ENCODE measurements around the gene PDGFRA. TPM values are rescaled to one million over a fixed set of nuclear protein-coding genes. Genes with fewer than 3 reads are reported as not detected.
A peak's percentile ranks its signal among the peaks of the same experiment; 100 is the strongest.

PDGFRA gene
- total and polyA plus RNA-seq, 4 donors, result 14.5 to 297 (median 138) TPM

GRCh38 chr4:54199919-54200318 is 29.2 kb upstream of the PDGFRA start:
- Histone ChIP-seq H3K27me3 (ENCODE audit: control insufficient read depth in 1 of 2, insufficient read depth in 2 of 2, low read length in 1 of 2) (peaks cover 0 to 1% of the 10 kb centered on the region in 2 donors), H3K27ac (ENCODE audit: low read depth in 1 of 2, low read length in 2 of 2) (no peak overlapping the region), H3K4me1 (ENCODE audit: control insufficient read depth in 1 of 2, insufficient read depth in 2 of 2, low read length in 2 of 2) (no peaks in the 10 kb centered on the region), H3K4me3 (ENCODE audit: low read length in 2 of 2) (no peak overlapping the region), H3K36me3 (ENCODE audit: control insufficient read depth in 1 of 2, insufficient read depth in 2 of 2, low read length in 1 of 2) (no peaks in the 10 kb centered on the region), H3K9me3 (ENCODE audit: control insufficient read depth, low read length) (no peaks in the 10 kb centered on the region)
- 96 to 97% methylated on average over 5 of the region's 5 CpGs for WGBS, 2 donors
- DNase-seq, result no peak
- intact Hi-C loops (cut with DNase I), result no loop called here
- no peak for ATAC-seq (ENCODE audit: low FRiP score)

DNA sequence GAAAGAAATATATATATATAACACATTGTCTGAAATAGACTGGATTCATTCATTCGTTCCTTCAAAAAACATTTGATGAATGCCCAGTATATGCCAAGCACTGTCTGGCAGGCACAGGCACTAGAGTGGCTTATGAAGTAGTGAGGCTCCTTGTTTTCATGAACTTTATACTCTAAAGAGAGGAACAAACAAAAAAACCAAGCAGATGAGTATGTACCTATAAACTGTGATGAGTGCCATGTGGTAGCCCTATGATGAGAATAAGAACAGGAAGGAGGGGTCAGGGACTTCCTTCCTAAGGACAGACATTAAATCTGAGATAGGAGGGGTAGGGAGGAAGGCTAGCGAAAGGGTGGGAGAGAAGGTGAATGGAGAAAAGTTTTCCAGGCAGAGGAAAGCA is 19.5 kb upstream of the PDGFRA start:
- Histone ChIP-seq H3K36me3 (ENCODE audit: control insufficient read depth in 1 of 2, insufficient read depth in 2 of 2, low read length in 1 of 2) (no peaks in the 10 kb centered on the region), H3K9me3 (ENCODE audit: control insufficient read depth, low read length) (no peaks in the 10 kb centered on the region), H3K4me1 (ENCODE audit: control insufficient read depth in 1 of 2, insufficient read depth in 2 of 2, low read length in 2 of 2) (no peaks in the 10 kb centered on the region), H3K27ac (ENCODE audit: low read depth in 1 of 2, low read length in 2 of 2) (no peak overlapping the region), H3K27me3 (ENCODE audit: control insufficient read depth in 1 of 2, insufficient read depth in 2 of 2, low read length in 1 of 2) (no peaks in the 10 kb centered on the region), H3K4me3 (ENCODE audit: low read length in 2 of 2) (no peak overlapping the region)
- 79 to 82% methylated on average over 2 of the region's 2 CpGs for WGBS, 2 donors
- ATAC-seq (ENCODE audit: low FRiP score) (no peak), DNase-seq (no peak)
- intact Hi-C loops (cut with DNase I), result no loop called here

- intact Hi-C loops (cut with DNase I), result no loop called here
- no peaks in the 10 kb centered on the region for H3K4me1 ChIP-seq (ENCODE audit: control insufficient read depth in 1 of 2, insufficient read depth in 2 of 2, low read length in 2 of 2)
- H3K4me3 ChIP-seq (ENCODE audit: low read length in 2 of 2), result no peak overlapping the region
- DNase-seq (no peak), ATAC-seq (ENCODE audit: low FRiP score) (no peak)
- no peaks in the 10 kb centered on the region for H3K36me3 ChIP-seq (ENCODE audit: control insufficient read depth in 1 of 2, insufficient read depth in 2 of 2, low read length in 1 of 2)
- 38 to 43% methylated on average over 3 of the region's 3 CpGs for WGBS, 2 donors
- no peaks in the 10 kb centered on the region for H3K27me3 ChIP-seq (ENCODE audit: control insufficient read depth in 1 of 2, insufficient read depth in 2 of 2, low read length in 1 of 2)
- H3K9me3 ChIP-seq (ENCODE audit: control insufficient read depth, low read length), result no peaks in the 10 kb centered on the region
- no peak overlapping the region for H3K27ac ChIP-seq (ENCODE audit: low read depth in 1 of 2, low read length in 2 of 2)
Observed at GRCh38 chr4:54213001-54213400, 16.1 kb upstream of the PDGFRA start.

GRCh38 chr4:54213761-54214160 is 15.3 kb upstream of the PDGFRA start:
- H3K9me3 ChIP-seq (ENCODE audit: control insufficient read depth, low read length), result no peaks in the 10 kb centered on the region
- ATAC-seq (ENCODE audit: low FRiP score) (no peak), DNase-seq (no peak)
- H3K4me3 ChIP-seq (ENCODE audit: low read length in 2 of 2), result no peak overlapping the region
- no peaks in the 10 kb centered on the region for H3K27me3 ChIP-seq (ENCODE audit: control insufficient read depth in 1 of 2, insufficient read depth in 2 of 2, low read length in 1 of 2)
- intact Hi-C loops (cut with DNase I), result no loop called here
- no peaks in the 10 kb centered on the region for H3K4me1 ChIP-seq (ENCODE audit: control insufficient read depth in 1 of 2, insufficient read depth in 2 of 2, low read length in 2 of 2)
- no peaks in the 10 kb centered on the region for H3K36me3 ChIP-seq (ENCODE audit: control insufficient read depth in 1 of 2, insufficient read depth in 2 of 2, low read length in 1 of 2)
- no peak overlapping the region for H3K27ac ChIP-seq (ENCODE audit: low read depth in 1 of 2, low read length in 2 of 2)
- WGBS, 2 donors, result 57 to 74% methylated on average over 4 of the region's 4 CpGs

DNA sequence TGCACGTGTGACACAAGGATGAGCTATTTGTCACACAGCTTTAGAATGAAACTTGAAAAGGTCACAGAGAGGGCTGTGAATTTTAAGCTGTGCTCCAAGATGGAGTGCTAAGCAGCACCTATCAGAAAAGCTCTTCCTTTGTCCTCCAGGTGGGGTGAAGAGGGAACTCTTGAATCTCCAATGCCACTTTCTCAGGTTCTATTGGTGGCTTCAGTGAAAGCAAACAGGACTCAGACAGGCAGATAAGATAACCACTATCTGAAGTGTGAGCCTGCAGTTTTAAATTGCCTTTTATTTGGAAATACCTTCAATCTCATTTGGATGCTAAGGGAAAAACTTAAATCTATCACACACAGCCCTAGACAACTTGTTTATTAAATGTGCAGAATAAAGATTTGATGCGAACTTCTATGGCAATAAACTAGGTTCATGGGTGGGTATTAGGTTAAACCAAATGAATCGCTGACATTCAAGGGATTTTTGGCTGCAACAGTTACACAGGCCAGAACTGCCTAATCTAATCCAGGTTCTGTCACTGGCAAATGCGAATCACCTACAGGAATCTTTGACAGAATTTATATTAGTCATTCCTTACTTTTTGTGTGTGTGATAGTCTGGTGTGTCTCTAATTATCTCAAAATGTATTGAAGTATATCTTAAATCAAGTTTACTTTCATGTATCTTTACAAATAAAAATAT is 13.6 kb upstream of the PDGFRA start:
- intact Hi-C loops (cut with DNase I), result loop anchor here (2.0 to 5.0 kb wide), 2 partner anchors 285 to 508 kb away; no protein-coding TSS in a partner anchor

DNA sequence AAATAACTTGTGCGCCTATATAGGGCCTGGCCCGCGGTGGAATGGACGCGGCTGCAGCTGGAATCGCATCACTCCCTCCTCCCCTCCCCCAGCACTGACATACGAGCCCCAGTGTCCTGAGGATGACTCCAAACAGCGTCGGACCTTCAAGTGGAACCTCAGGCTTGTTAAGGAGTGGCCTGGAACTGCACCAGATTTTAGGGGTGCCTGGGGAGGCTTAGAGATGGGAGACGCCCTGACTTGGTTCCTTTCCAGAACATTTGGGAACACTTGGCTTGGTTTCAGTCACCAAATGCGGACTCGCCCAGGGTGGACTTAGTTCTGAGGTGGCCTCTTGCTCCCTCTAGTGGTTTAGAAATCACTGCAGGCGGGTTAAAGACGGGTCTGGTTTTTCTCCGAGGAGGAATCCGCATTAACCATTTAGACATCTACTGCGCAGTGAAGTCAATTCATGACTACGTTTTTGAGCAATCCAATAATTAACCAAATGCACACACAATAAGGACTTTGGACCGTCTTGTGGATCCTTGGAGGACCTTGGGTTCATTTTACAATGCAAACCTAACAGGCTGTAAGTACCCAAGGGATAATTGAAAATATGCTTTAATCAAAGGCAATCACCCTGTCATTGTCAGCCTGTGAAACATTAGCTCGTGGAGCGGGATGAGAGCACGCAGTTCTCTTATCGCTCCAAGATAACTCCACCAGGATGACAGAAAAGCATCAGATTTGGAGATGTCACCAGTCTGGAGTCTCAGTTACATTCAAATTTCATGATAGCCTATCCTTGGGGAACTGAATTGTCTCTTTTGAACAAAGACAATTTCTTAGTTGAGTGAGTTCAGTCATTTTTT is 11.2 kb upstream of the PDGFRA start:
- no peaks in the 10 kb centered on the region for H3K4me1 ChIP-seq (ENCODE audit: control insufficient read depth in 1 of 2, insufficient read depth in 2 of 2, low read length in 2 of 2)
- H3K36me3 ChIP-seq (ENCODE audit: control insufficient read depth in 1 of 2, insufficient read depth in 2 of 2, low read length in 1 of 2), result no peaks in the 10 kb centered on the region
- peak; percentile 93 for ATAC-seq (ENCODE audit: low FRiP score)
- peak; percentile 73 to 82 for DNase-seq
- peak overlapping the region; percentile 9 to 36 for H3K4me3 ChIP-seq (ENCODE audit: low read length in 2 of 2)
- H3K9me3 ChIP-seq (ENCODE audit: control insufficient read depth, low read length), result no peaks in the 10 kb centered on the region
- intact Hi-C loops (cut with DNase I), result loop anchor here (1.0 to 5.0 kb wide), 3 partner anchors 287 to 511 kb away; no protein-coding TSS in a partner anchor
- peak overlapping the region in 1 of 2 donors; percentile 20 for H3K27ac ChIP-seq (ENCODE audit: low read depth in 1 of 2, low read length in 2 of 2)
- WGBS, 2 donors, result 1 to 2% methylated on average over 23 of the region's 23 CpGs
- no peaks in the 10 kb centered on the region for H3K27me3 ChIP-seq (ENCODE audit: control insufficient read depth in 1 of 2, insufficient read depth in 2 of 2, low read length in 1 of 2)

More for the DNA sequence above, 13.6 kb upstream of the PDGFRA start:
- H3K27me3 ChIP-seq (ENCODE audit: control insufficient read depth in 1 of 2, insufficient read depth in 2 of 2, low read length in 1 of 2), result no peaks in the 10 kb centered on the region
- DNase-seq (no peak), ATAC-seq (ENCODE audit: low FRiP score) (no peak)
- no peak overlapping the region for H3K27ac ChIP-seq (ENCODE audit: low read depth in 1 of 2, low read length in 2 of 2)
- no peak overlapping the region for H3K4me3 ChIP-seq (ENCODE audit: low read length in 2 of 2)
- 88 to 89% methylated on average over 4 of the region's 4 CpGs for WGBS, 2 donors
- no peaks in the 10 kb centered on the region for H3K9me3 ChIP-seq (ENCODE audit: control insufficient read depth, low read length)
- no peaks in the 10 kb centered on the region for H3K36me3 ChIP-seq (ENCODE audit: control insufficient read depth in 1 of 2, insufficient read depth in 2 of 2, low read length in 1 of 2)
- no peaks in the 10 kb centered on the region for H3K4me1 ChIP-seq (ENCODE audit: control insufficient read depth in 1 of 2, insufficient read depth in 2 of 2, low read length in 2 of 2)

- intact Hi-C loops (cut with DNase I), result loop anchor here (5.0 kb wide), 1 partner anchor 511 kb away; no protein-coding TSS in a partner anchor
- ATAC-seq (ENCODE audit: low FRiP score) (no peak), DNase-seq (no peak)
- no peaks in the 10 kb centered on the region for H3K36me3 ChIP-seq (ENCODE audit: control insufficient read depth in 1 of 2, insufficient read depth in 2 of 2, low read length in 1 of 2)
- no peaks in the 10 kb centered on the region for H3K4me1 ChIP-seq (ENCODE audit: control insufficient read depth in 1 of 2, insufficient read depth in 2 of 2, low read length in 2 of 2)
- no peaks in the 10 kb centered on the region for H3K27me3 ChIP-seq (ENCODE audit: control insufficient read depth in 1 of 2, insufficient read depth in 2 of 2, low read length in 1 of 2)
- no peak overlapping the region for H3K4me3 ChIP-seq (ENCODE audit: low read length in 2 of 2)
- H3K27ac ChIP-seq (ENCODE audit: low read depth in 1 of 2, low read length in 2 of 2), result no peak overlapping the region
- WGBS, 2 donors, result 87 to 93% methylated on average over 6 of the region's 6 CpGs
- no peaks in the 10 kb centered on the region for H3K9me3 ChIP-seq (ENCODE audit: control insufficient read depth, low read length)
Observed at GRCh38 chr4:54218736-54219135, 10.4 kb upstream of the PDGFRA start.

GRCh38 chr4:54224996-54225597 is 4.0 kb upstream of the PDGFRA start:
- Histone ChIP-seq H3K27ac (ENCODE audit: low read depth in 1 of 2, low read length in 2 of 2) (peak overlapping the region in 1 of 2 donors; percentile 6), H3K27me3 (ENCODE audit: control insufficient read depth in 1 of 2, insufficient read depth in 2 of 2, low read length in 1 of 2) (no peaks in the 10 kb centered on the region), H3K4me1 (ENCODE audit: control insufficient read depth in 1 of 2, insufficient read depth in 2 of 2, low read length in 2 of 2) (no peaks in the 10 kb centered on the region), H3K4me3 (ENCODE audit: low read length in 2 of 2) (no peak overlapping the region), H3K36me3 (ENCODE audit: control insufficient read depth in 1 of 2, insufficient read depth in 2 of 2, low read length in 1 of 2) (no peaks in the 10 kb centered on the region), H3K9me3 (ENCODE audit: control insufficient read depth, low read length) (no peaks in the 10 kb centered on the region)
- ATAC-seq (ENCODE audit: low FRiP score) (no peak), DNase-seq (no peak)
- intact Hi-C loops (cut with DNase I), result loop anchor here (2.0 to 10.0 kb wide), 6 partner anchors 160 to 1028 kb away; partner anchors contain the start of gene CHIC2 (in 2 of the 2)
- WGBS, 2 donors, result 57 to 60% methylated on average over 6 of the region's 6 CpGs

All from aorta (tissue), 5 donors.